Measurements from ENCODE around the gene PTPRD.

- TF ChIP-seq, protein P1, sequence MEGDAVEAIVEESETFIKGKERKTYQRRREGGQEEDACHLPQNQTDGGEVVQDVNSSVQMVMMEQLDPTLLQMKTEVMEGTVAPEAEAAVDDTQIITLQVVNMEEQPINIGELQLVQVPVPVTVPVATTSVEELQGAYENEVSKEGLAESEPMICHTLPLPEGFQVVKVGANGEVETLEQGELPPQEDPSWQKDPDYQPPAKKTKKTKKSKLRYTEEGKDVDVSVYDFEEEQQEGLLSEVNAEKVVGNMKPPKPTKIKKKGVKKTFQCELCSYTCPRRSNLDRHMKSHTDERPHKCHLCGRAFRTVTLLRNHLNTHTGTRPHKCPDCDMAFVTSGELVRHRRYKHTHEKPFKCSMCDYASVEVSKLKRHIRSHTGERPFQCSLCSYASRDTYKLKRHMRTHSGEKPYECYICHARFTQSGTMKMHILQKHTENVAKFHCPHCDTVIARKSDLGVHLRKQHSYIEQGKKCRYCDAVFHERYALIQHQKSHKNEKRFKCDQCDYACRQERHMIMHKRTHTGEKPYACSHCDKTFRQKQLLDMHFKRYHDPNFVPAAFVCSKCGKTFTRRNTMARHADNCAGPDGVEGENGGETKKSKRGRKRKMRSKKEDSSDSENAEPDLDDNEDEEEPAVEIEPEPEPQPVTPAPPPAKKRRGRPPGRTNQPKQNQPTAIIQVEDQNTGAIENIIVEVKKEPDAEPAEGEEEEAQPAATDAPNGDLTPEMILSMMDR (conservative IDR thresholded peaks at IDR 0.05; ENCODE audit: low read depth, low read length) = no peak
- TF ChIP-seq EZH2 (IDR thresholded peaks at IDR 0.05; ENCODE audit: borderline replicate concordance, low read depth, low read length, poor library complexity, severe bottlenecking) = no peak
Observed at GRCh38 chr9:9257999-9258498, 1354.8 kb downstream of the PTPRD start.
